Calu3 (cell line): ENCODE measurements around the gene TMEM106B. TPM values are rescaled to one million over a fixed set of nuclear protein-coding genes. Genes with fewer than 3 reads are reported as not detected.

Source experiments
- BruUV-seq: library from RNA; stranded (reverse); fragments of 400-500 nt; replicated peaks from 2 replicates; lab custom pipeline; 2021; lab: Mats Ljungman, UMichigan
- CTCF ChIA-PET: fragments of 300-600 bp; sonication (Branson Sonifier 250); formaldehyde crosslinking; loops from one replicate; lab custom pipeline; 2022; ENCODE audit warnings: antibody characterized with exemption; lab: Charles Lee
- DNase-seq: peaks from one replicate; pipeline ENCODE4 v3.0.0; 2022
- H3K27ac Mint-ChIP-seq: one replicate; pipeline ENCODE4 v1.8.0; 2022; ENCODE audit warnings: mixed read lengths; ENCODE audit not compliant: unreplicated experiment
- H3K27me3 Mint-ChIP-seq: one replicate; pipeline ENCODE4 v1.8.0; 2022; ENCODE audit warnings: mixed read lengths; ENCODE audit not compliant: unreplicated experiment
- H3K36me3 Mint-ChIP-seq: one replicate; pipeline ENCODE4 v1.8.0; 2022; ENCODE audit warnings: mild to moderate bottlenecking, moderate library complexity, mixed read lengths; ENCODE audit not compliant: insufficient read depth, unreplicated experiment
- H3K4me1 Mint-ChIP-seq: one replicate; pipeline ENCODE4 v1.8.0; 2022; ENCODE audit warnings: mild to moderate bottlenecking, low read depth, mixed read lengths; ENCODE audit not compliant: unreplicated experiment
- H3K4me3 Mint-ChIP-seq: one replicate; pipeline ENCODE4 v1.8.0; 2022; ENCODE audit warnings: mild to moderate bottlenecking, low read depth, moderate library complexity, mixed read lengths; ENCODE audit not compliant: unreplicated experiment
- H3K9me3 Mint-ChIP-seq: one replicate; pipeline ENCODE4 v1.8.0; 2022; ENCODE audit warnings: low read depth, mixed read lengths; ENCODE audit not compliant: unreplicated experiment
- CTCF ChIP-seq: fragments of 200-600 bp; IDR thresholded peaks from one replicate; pipeline ENCODE4 v1.8.0; 2022; ENCODE audit warnings: antibody characterized with exemption; ENCODE audit not compliant: unreplicated experiment
- intact Hi-C: fragments of 100-400 bp; cut with micrococcal nuclease; formaldehyde crosslinking; loops from one replicate; pipeline ENCODE4 v1.10.0; 2022; ENCODE audit not compliant: unreplicated experiment
- total RNA-seq: library from RNA; stranded (reverse); gene quantifications from 2 replicates; pipeline ENCODE4 v1.2.3, GENCODE V29; 2022

Gene TMEM106B
- total RNA-seq, 1 experiment from 2014 or later = 76.7 TPM

- CTCF ChIA-PET = interaction anchor here (1.4 kb wide), 1 partner anchor 13 kb away, joined by 3 read pairs; no protein-coding TSS in a partner anchor
- H3K4me3 Mint-ChIP-seq = no peak overlapping the region
- H3K27me3 Mint-ChIP-seq = no peaks in the 10 kb centered on the region
- no peak for TF ChIP-seq CTCF
- H3K9me3 Mint-ChIP-seq = peaks cover 3% of the 10 kb centered on the region
- intact Hi-C loops = no loop called here
- no peak overlapping the region for H3K27ac Mint-ChIP-seq
- no peaks in the 10 kb centered on the region for H3K4me1 Mint-ChIP-seq
- BruUV-seq = no TSS peak
- DNase-seq = no peak
- H3K36me3 Mint-ChIP-seq = no peaks in the 10 kb centered on the region
These were observed 46.5 kb downstream of the TMEM106B start for GRCh38 chr7:12257582-12257981.

- H3K27me3 Mint-ChIP-seq = no peaks in the 10 kb centered on the region
- BruUV-seq = no TSS peak
- no peak overlapping the region for H3K4me3 Mint-ChIP-seq
- CTCF ChIA-PET = interaction anchor here (1.4 kb wide), 1 partner anchor 13 kb away, joined by 3 read pairs; no protein-coding TSS in a partner anchor
- no peaks in the 10 kb centered on the region for H3K36me3 Mint-ChIP-seq
- H3K9me3 Mint-ChIP-seq = peaks cover 3% of the 10 kb centered on the region
- intact Hi-C loops = no loop called here
- no peak overlapping the region for H3K27ac Mint-ChIP-seq
- H3K4me1 Mint-ChIP-seq = no peaks in the 10 kb centered on the region
- DNase-seq = no peak
- no peak for TF ChIP-seq CTCF
These were observed 47.0 kb downstream of the TMEM106B start for GRCh38 chr7:12258074-12258473.

- DNase-seq = no peak
- Mint-ChIP-seq H3K4me1 (no peaks in the 10 kb centered on the region), H3K36me3 (no peaks in the 10 kb centered on the region), H3K9me3 (no peaks in the 10 kb centered on the region), H3K27ac (no peak overlapping the region), H3K27me3 (no peaks in the 10 kb centered on the region), H3K4me3 (no peak overlapping the region)
- intact Hi-C loops = no loop called here
- CTCF ChIA-PET = no interaction called here
- TF ChIP-seq CTCF = no peak
- no TSS peak for BruUV-seq
These were observed 56.4 kb downstream of the TMEM106B start for GRCh38 chr7:12267542-12267941.

- no peaks in the 10 kb centered on the region for H3K36me3 Mint-ChIP-seq
- TF ChIP-seq CTCF = no peak
- CTCF ChIA-PET = no interaction called here
- H3K4me3 Mint-ChIP-seq = no peak overlapping the region
- intact Hi-C loops = no loop called here
- H3K4me1 Mint-ChIP-seq = no peaks in the 10 kb centered on the region
- no peak overlapping the region for H3K27ac Mint-ChIP-seq
- BruUV-seq = no TSS peak
- no peaks in the 10 kb centered on the region for H3K27me3 Mint-ChIP-seq
- no peaks in the 10 kb centered on the region for H3K9me3 Mint-ChIP-seq
- no peak for DNase-seq
These were observed 58.2 kb downstream of the TMEM106B start for GRCh38 chr7:12269100-12269895.
